SK-N-SH (cell line): ENCODE data around the gene DHDH. TPM values are rescaled to one million over a fixed set of nuclear protein-coding genes. Genes with fewer than 3 reads are reported as not detected.

Source experiments
- CTCF ChIA-PET: fragments of 300-600, 350-600 bp; formaldehyde crosslinking; extraction: SDS; loops from one replicate; lab custom pipeline; 2021; lab: Yijun Ruan, JAX
- POLR2A ChIA-PET: fragments of 350-600 bp; sonication (Branson Sonifier 250); formaldehyde crosslinking; extraction: SDS; loops from one replicate; lab custom pipeline; 2020; ENCODE audit warnings: antibody characterized with exemption, inconsistent platforms; lab: Yijun Ruan, JAX
- DNase-seq: peaks from one replicate; pipeline ENCODE4 v3.0.0; 2012
- H2AFZ ChIP-seq: fragments of 200-600 bp; sonication (generic); 2 replicates; pipeline ENCODE4 v1.8.1; 2016; ENCODE audit warnings: antibody characterized with exemption, mild to moderate bottlenecking, low read depth
- H3F3A ChIP-seq: fragments of 200-600 bp; sonication (generic); replicated peaks from 2 replicates; pipeline ENCODE3; 2016; ENCODE audit warnings: antibody characterized with exemption, mild to moderate bottlenecking; ENCODE audit not compliant: insufficient read depth
- H3K27ac ChIP-seq, 2 experiments: fragments of 200-500 bp in 1 of 2; fragments of 200-600 bp in 1 of 2; sonication (Bioruptor generic) in 1 of 2; sonication (generic), shearing (Covaris generic) in 1 of 2; 2 replicates each; pipeline versions ENCODE4 v1.5.1 to v1.6.1; 2014 to 2016; ENCODE audit warnings: low read depth in 2 of 2, inconsistent platforms in 1 of 2, low read length in 1 of 2, mild to moderate bottlenecking in 1 of 2, mixed read lengths in 1 of 2
- H3K27me3 ChIP-seq: fragments of 200-600 bp; sonication (generic), shearing (Covaris generic); 2 replicates; pipeline ENCODE4 v1.6.1; 2016; ENCODE audit warnings: mixed run types; ENCODE audit not compliant: insufficient read depth
- H3K36me3 ChIP-seq, 2 experiments: fragments of 200-500 bp in 1 of 2; fragments of 200-600 bp in 1 of 2; sonication (Bioruptor generic) in 1 of 2; sonication (generic) in 1 of 2; replicated peaks in 1 of 2; 2 replicates each; pipeline versions ENCODE3 to v1.5.1; 2014 to 2016; ENCODE audit warnings: low read length in 1 of 2, mild to moderate bottlenecking in 1 of 2; ENCODE audit not compliant: insufficient read depth in 2 of 2, control insufficient read depth in 1 of 2
- H3K4me1 ChIP-seq, 2 experiments: fragments of 200-500 bp in 1 of 2; fragments of 200-600 bp in 1 of 2; sonication (Bioruptor generic) in 1 of 2; sonication (generic), shearing (Covaris generic) in 1 of 2; 2 replicates each; pipeline versions ENCODE4 v1.5.1 to v1.6.1; 2014 to 2016; ENCODE audit warnings: low read depth in 1 of 2, low read length in 1 of 2, mixed run types in 1 of 2; ENCODE audit not compliant: insufficient read depth in 2 of 2, control insufficient read depth in 1 of 2
- H3K4me2 ChIP-seq: fragments of 200-600 bp; sonication (generic), shearing (Covaris generic); 2 replicates; pipeline ENCODE4 v1.6.1; 2017; ENCODE audit warnings: mixed run types
- H3K4me3 ChIP-seq, 2 experiments: fragments of 200-500 bp in 1 of 2; fragments of 200-600 bp in 1 of 2; sonication (Bioruptor generic) in 1 of 2; sonication (generic), shearing (Covaris generic) in 1 of 2; 2 replicates each; pipeline versions ENCODE4 v1.5.1 to v1.8.1; 2014 to 2016; ENCODE audit warnings: low read depth in 2 of 2, inconsistent platforms in 1 of 2, low read length in 1 of 2, mild to moderate bottlenecking in 1 of 2, mixed read lengths in 1 of 2, moderate library complexity in 1 of 2
- H3K79me2 ChIP-seq: fragments of 200-600 bp; sonication (generic); 2 replicates; pipeline ENCODE4 v1.8.1; 2017; ENCODE audit warnings: mild to moderate bottlenecking; ENCODE audit not compliant: insufficient read depth
- H3K9ac ChIP-seq: fragments of 200-600 bp; sonication (generic); 2 replicates; pipeline ENCODE4 v1.6.1; 2017; ENCODE audit warnings: mixed run types
- H3K9me2 ChIP-seq: fragments of 200-600 bp; sonication (generic); 2 replicates; pipeline ENCODE4 v1.6.1; 2017; ENCODE audit warnings: mixed run types
- H3K9me3 ChIP-seq: fragments of 200-600 bp; sonication (generic); 2 replicates; pipeline ENCODE4 v1.6.1; 2017; ENCODE audit warnings: mixed run types, mild to moderate bottlenecking, moderate library complexity
- H4K20me1 ChIP-seq: fragments of 200-600 bp; sonication (generic); 2 replicates; pipeline ENCODE4 v1.6.1; 2017; ENCODE audit warnings: mild to moderate bottlenecking, mixed run types; ENCODE audit not compliant: insufficient read depth
- CHD2 ChIP-seq: fragments of 150-350 bp; IDR thresholded peaks from 2 replicates; pipeline ENCODE4 v1.6.1; 2018; ENCODE audit warnings: low read length; ENCODE audit not compliant: partially characterized antibody
- FOSL2 ChIP-seq: IDR thresholded peaks from 2 replicates; pipeline ENCODE4 v1.4.0; 2012; ENCODE audit warnings: low read depth, mild to moderate bottlenecking, moderate library complexity, borderline replicate concordance
- FOXJ3 ChIP-seq: sonication (generic); formaldehyde crosslinking; IDR thresholded peaks from 2 replicates; pipeline ENCODE4 v1.5.1; 2020; ENCODE audit warnings: mild to moderate bottlenecking, missing genetic modification reagents
- FOXM1 ChIP-seq: IDR thresholded peaks from 2 replicates; pipeline ENCODE4 v1.4.0; 2012; ENCODE audit warnings: low read depth, mild to moderate bottlenecking
- IRF3 ChIP-seq: fragments of 150-350 bp; IDR thresholded peaks from 2 replicates; pipeline ENCODE4 v1.6.1; 2016; ENCODE audit warnings: mild to moderate bottlenecking, low read depth, low read length
- JUND ChIP-seq: IDR thresholded peaks from 2 replicates; pipeline ENCODE4 v1.4.0; 2012
- MAX ChIP-seq: IDR thresholded peaks from 2 replicates; pipeline ENCODE4 v1.4.0; 2012; ENCODE audit warnings: low read depth
- NFIC ChIP-seq: IDR thresholded peaks from 2 replicates; pipeline ENCODE4 v1.4.0; 2012; ENCODE audit warnings: borderline replicate concordance
- PBX3 ChIP-seq: IDR thresholded peaks from 2 replicates; pipeline ENCODE4; 2012
- RCOR1 ChIP-seq: fragments of 150-350 bp; IDR thresholded peaks from 2 replicates; pipeline ENCODE4 v1.6.1; 2017; ENCODE audit warnings: antibody characterized with exemption, low read length
- RFX5 ChIP-seq: IDR thresholded peaks from 2 replicates; pipeline ENCODE4 v1.6.1; 2012; ENCODE audit warnings: mild to moderate bottlenecking, improper control_type of control experiment, low read length
- RXRA ChIP-seq: IDR thresholded peaks from 2 replicates; pipeline ENCODE4 v1.4.0; 2012; ENCODE audit warnings: low read depth, mild to moderate bottlenecking, borderline replicate concordance
- SIN3A ChIP-seq: IDR thresholded peaks from 2 replicates; pipeline ENCODE4 v1.6.1; 2012; ENCODE audit warnings: low read depth, mild to moderate bottlenecking, low read length, moderate library complexity, borderline replicate concordance
- TAF1 ChIP-seq: IDR thresholded peaks from 2 replicates; pipeline ENCODE4 v1.6.1; 2012; ENCODE audit warnings: low read depth, mild to moderate bottlenecking, low read length, moderate library complexity, borderline replicate concordance
- TEAD4 ChIP-seq: IDR thresholded peaks from 2 replicates; pipeline ENCODE4 v1.4.0; 2012; ENCODE audit warnings: mild to moderate bottlenecking, borderline replicate concordance; ENCODE audit not compliant: insufficient read depth
- USF1 ChIP-seq: IDR thresholded peaks from 2 replicates; pipeline ENCODE4 v1.4.0; 2012; ENCODE audit warnings: low read depth, borderline replicate concordance
- WGBS: methylation state at CpG from one replicate; pipeline ENCODE4 v1.1.6; 2017; ENCODE audit warnings: low lambda C conversion rate; 5-methylcytosine and 5-hydroxymethylcytosine counted together
- polyA plus RNA-seq, 3 experiments: library from polyadenylated mRNA; depleted of rRNA; stranded (reverse); fragments of >200 nt; gene quantifications; 2 replicates each; pipeline ENCODE4 v1.2.3, GENCODE V29; 2012

DHDH gene
- polyA plus RNA-seq, 1 of the 3 experiments (the other 2 are of a cell fraction), result 0.72 TPM

GRCh38 chr19:48986211-48986610, 52.7 kb downstream of the DHDH start:
- Histone ChIP-seq H3K9me2 (no peaks in the 10 kb centered on the region), H3K79me2 (peaks cover 22% of the 10 kb centered on the region), H3K4me3 (no peak overlapping the region), H3K4me2 (no peak overlapping the region), H3K36me3 (peaks cover 5 to 49% of the 10 kb centered on the region in 2 experiments), H3K27me3 (no peaks in the 10 kb centered on the region), H3K4me1 (no peaks in the 10 kb centered on the region), H4K20me1 (no peaks in the 10 kb centered on the region), H2AFZ (no peak overlapping the region), H3K9ac (no peak overlapping the region), H3K9me3 (no peaks in the 10 kb centered on the region), H3K27ac (no peak overlapping the region), H3F3A (no peaks in the 10 kb centered on the region)
- DNase-seq, result no peak
- TF ChIP-seq NFIC (no peak), FOXM1 (no peak), RCOR1 (no peak), CHD2 (no peak), RXRA (no peak), FOSL2 (no peak), TEAD4 (no peak), SIN3A (no peak), IRF3 (no peak), RFX5 (no peak), USF1 (no peak), PBX3 (no peak), TAF1 (no peak), MAX (no peak), JUND (no peak), FOXJ3 (CRISPR knock-in tag) (no peak)
- POLR2A ChIA-PET, result no interaction called here
- WGBS, result 96% methylated on average over 3 of the region's 3 CpGs
- CTCF ChIA-PET, result interaction anchor here (0.9 to 1.9 kb wide), 4 partner anchors 10 to 15 kb away, joined by 3 to 11 read pairs (median 6); no protein-coding TSS in a partner anchor
